GM21423 (cell line): ENCODE measurements around the gene CHN2.

Source experiments
- ATAC-seq: cut with Tn5 transposase; IDR thresholded peaks from one replicate; pipeline ENCODE4 v1.9.1; 2021; ENCODE audit warnings: mild to moderate bottlenecking, moderate library complexity; ENCODE audit not compliant: unreplicated experiment

CHN2 gene

GRCh38 chr7:29281782-29282541, 87.4 kb downstream of the CHN2 start:
- ATAC-seq: no peak

- ATAC-seq: no peak
Observed at GRCh38 chr7:29282819-29283414, 88.3 kb downstream of the CHN2 start.

DNA sequence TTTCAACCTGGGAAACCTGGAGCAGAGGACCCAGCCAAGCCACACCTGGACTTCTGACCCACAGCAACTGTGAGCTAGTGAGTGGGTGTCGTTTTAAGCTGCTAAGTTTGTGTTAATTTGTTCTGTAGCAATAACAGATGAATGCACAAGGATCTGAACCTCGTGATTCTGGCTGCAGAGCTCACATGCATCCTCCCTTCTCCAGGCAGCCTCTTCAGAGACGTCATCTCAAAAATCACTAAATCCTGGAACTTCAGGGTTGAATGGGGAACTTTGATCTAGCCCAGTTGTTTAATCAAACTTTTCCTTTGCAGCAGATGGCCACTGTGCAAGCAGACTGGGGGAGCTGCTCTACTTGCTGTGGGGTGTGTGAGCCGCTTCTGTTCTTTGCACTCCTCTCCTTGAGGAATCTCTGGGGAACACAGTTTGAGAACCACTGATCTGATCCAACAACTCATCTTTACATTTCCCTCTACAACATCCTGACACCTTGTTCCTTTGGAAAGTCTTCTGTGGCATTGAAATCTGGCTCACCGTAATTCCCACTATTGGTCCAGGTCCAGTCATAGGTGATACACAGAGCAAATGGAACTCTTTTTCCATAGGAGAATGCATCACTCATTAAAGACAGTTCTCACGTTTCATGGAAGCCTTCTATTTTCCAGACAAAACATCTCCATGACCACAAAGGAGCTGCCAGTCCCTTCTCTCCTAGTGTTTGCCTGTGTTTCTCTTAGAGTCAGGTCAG, 90.3 kb downstream of the CHN2 start:
- ATAC-seq: no peak

- peak; percentile 62 for ATAC-seq
Observed at GRCh38 chr7:29285444-29285793, 90.8 kb downstream of the CHN2 start.

- no peak for ATAC-seq
Observed at GRCh38 chr7:29285861-29286260, 91.3 kb downstream of the CHN2 start.

GRCh38 chr7:29287366-29287765, 92.8 kb downstream of the CHN2 start:
- no peak for ATAC-seq

DNA sequence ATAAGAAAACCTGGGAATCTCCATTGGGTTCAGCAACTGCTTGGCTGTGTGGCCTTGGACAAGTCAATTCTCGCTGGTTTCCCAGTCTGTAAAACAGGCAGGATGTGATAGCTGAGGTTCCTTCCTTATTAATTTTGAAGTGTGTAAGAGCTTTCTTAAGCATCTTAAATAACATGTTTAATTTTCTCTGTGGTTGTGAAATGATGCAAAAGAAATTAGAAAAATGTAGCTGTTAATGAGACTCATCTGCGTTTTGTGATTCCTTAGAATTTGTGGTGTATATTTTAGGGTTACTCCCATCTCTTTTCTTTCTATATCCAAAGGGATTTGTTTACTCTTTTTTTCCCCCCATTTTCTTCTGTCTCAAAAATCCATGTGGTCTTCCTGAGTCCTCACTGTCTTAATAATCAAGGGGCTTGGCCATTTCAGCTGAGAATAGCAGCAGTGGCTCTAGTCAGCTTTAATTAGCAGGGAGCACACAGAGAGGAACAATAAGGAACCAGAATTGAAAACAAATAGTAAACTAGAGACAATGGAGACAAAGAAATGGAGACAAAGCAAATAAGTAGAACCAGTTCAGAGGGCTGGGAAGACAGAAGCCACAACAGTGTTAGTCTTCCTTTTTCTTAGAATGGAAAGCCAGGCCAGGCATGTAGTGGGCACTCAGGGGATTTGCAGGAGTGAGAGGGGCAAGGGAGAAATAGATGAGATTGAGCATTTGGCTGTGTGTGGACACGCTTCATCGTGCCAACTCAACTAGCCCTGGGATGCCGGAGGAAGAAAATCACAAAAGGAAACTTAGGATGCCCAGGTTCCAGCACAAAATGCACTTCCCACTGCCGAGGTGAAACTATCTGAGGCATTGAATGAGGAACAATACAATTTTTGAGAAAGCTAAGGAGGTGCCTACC, 93.9 kb downstream of the CHN2 start:
- ATAC-seq: no peak

- ATAC-seq: peak; percentile 66
Observed at GRCh38 chr7:29289156-29290021, 94.8 kb downstream of the CHN2 start.

DNA sequence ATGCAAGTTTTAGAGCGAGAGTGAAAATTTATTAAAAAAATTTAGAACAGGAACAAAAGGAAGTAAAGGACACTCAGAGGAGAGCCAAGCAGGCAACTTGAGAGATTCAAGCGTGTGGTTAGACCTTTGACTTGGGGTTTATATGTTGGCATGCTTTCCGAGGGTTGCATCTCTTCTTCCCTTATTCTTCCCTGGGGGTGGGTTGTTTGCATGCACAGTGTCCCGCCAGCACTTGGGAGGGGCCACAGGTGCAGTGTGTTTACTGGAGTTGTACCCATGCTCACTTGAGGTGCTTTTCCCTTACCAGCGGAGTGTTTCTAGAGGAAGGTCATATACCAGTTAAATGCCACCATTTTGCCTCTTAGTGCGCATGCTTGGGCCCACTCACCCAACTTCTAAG, 96.3 kb downstream of the CHN2 start:
- no peak for ATAC-seq

GRCh38 chr7:29291723-29292618, 97.4 kb downstream of the CHN2 start:
- ATAC-seq: no peak

GRCh38 chr7:29292886-29293658, 98.5 kb downstream of the CHN2 start:
- ATAC-seq: no peak

- ATAC-seq: no peak
Observed at GRCh38 chr7:29296421-29296820, 101.8 kb downstream of the CHN2 start.

DNA sequence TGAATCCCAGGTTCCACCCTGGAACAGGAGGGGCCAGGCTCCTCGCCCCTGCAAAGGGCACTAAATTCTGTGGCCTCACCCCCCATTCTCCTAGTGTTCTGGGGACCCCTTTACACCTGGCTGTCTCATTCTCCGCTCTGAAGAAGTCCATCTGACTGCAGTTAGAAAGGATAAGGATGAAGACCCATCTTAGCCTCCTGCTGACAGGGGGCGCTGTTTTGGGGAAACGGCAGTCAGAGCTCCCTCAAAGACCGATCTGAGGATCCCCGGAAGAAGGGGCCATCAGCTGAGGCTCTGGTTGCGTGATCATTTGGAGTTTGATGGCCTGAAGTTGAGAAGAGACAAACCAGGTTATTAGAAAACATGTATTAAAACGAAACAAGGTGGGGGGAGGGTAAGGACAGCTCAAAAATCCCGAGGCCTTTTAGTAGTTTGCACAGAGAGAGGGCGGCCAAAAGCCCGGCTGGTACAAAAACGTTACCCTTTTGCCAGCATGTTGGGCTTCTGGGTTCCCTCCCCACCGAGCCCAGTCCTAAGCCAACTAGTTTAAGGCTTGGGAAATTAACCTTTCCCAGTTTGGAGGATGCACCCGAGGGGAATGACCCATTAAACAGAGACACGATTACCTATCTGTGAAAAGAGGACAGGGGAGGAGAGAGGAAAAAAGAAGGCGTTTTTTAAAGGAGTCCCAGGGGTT, 102.8 kb downstream of the CHN2 start:
- no peak for ATAC-seq

DNA sequence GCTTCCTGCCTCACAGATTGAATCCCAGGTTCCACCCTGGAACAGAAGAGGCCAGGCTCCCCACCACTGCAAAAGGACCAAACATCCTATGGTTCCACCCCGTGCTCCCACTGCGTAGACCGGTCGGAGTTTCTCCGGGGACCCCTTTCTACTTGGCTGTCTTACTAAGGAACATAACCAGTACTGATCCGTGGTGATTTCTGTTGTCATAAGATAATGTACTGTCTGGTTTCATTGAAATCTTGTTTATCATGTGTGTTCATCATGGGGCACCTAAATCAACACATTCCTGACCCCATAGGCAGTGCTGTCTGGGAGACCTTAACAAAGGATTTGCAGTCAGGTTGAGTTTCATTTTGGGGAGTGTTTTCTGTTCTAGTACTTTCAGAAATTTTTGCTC, 104.5 kb downstream of the CHN2 start:
- no peak for ATAC-seq

- no peak for ATAC-seq
Observed at GRCh38 chr7:29300026-29300480, 105.5 kb downstream of the CHN2 start.

DNA sequence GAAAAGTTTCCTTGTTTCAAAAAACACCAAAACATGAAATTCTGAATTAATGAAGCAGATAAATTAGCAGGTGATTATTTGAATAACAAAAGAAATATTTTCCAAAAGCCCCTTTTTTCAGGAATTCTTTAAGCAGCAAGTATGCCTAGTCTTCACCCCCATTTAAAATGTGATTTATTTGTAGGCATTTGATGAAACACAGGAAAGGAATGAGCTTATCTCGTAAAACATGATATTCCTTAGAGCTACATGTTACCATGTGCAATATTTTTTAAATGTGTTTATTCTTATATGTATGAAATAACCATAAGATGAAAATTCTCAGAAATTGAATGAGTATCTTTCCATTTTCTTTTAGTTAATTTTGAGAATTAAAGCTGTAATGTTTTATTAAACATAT, 106.1 kb downstream of the CHN2 start:
- ATAC-seq: no peak

DNA sequence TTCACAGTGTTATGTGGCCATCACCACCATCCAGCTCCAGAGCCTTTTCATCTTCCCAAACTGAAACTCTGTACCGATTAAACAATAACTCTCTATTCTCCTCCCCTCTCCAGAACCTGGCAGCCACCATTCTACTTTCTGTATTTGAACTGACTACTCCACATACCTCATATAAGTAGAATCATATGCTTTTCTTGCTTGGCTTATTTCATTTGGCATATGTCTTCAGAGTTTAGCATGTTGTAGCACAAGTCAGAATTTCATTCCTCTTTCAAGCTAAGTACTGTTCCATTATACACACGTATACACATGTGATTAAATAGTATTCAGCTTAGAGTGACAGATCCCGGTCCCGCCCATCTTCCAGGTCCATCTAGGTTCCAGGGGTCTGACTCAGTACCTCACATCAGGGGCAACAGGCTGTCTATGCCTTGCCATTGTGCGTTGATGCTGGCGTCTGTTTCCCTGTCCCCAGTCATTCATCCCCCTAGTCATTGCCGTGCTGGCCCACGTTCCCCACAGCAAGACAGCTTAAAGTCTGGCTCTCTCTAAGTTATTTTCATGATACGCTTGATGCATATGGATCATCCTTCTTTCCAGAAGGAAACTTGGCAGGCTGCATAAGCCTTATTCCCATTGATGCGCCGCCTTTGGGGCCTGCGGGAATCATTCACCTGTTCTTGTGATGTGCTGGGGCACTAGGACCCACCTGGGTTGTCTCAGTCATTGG, 108.3 kb downstream of the CHN2 start:
- no peak for ATAC-seq
